IMR-90 (cell line): ENCODE data around the gene CADM4. TPM values are rescaled to one million over a fixed set of nuclear protein-coding genes. Genes with fewer than 3 reads are reported as not detected.

Source experiments
- ATAC-seq: fragments of 200-7000 bp; cut with Tn5 transposase; 2 replicates; pipeline ENCODE4 v1.9.1; 2020; ENCODE audit warnings: low read depth, mild to moderate bottlenecking, moderate library complexity
- BruUV-seq: library from RNA; stranded (reverse); fragments of 400-500 nt; replicated peaks from 2 replicates; lab custom pipeline; 2021; lab: Mats Ljungman, UMichigan
- CTCF ChIA-PET: fragments of 300-600 bp; formaldehyde crosslinking; extraction: SDS; loops from one replicate; lab custom pipeline; 2021; ENCODE audit warnings: antibody characterized with exemption; lab: Yijun Ruan, JAX
- POLR2A ChIA-PET: fragments of 300-600 bp; sonication (Branson Sonifier 250); formaldehyde crosslinking; loops from one replicate; lab custom pipeline; 2022; ENCODE audit warnings: antibody characterized with exemption; ENCODE audit not compliant: unreplicated experiment; lab: Charles Lee
- DNase-seq: peaks from one replicate; pipeline ENCODE4 v3.0.0; 2013
- H2AFZ ChIP-seq: replicated peaks from 2 replicates; pipeline ENCODE3; 2013; ENCODE audit warnings: low read length, mild to moderate bottlenecking; ENCODE audit not compliant: poor library complexity
- H2AK5ac ChIP-seq: 2 replicates; pipeline ENCODE4 v1.6.1; 2013; ENCODE audit warnings: low read depth, low read length, inconsistent platforms
- H2AK9ac ChIP-seq: replicated peaks from 2 replicates; pipeline ENCODE3; 2013; ENCODE audit warnings: mild to moderate bottlenecking, low read depth, low read length, moderate library complexity; ENCODE audit not compliant: poor library complexity
- H2BK120ac ChIP-seq: 2 replicates; pipeline ENCODE4 v1.6.1; 2013; ENCODE audit warnings: low read depth, low read length, inconsistent platforms
- H2BK15ac ChIP-seq: 3 replicates; pipeline ENCODE4 v1.6.1; 2013; ENCODE audit warnings: low read depth, low read length, inconsistent platforms
- H2BK20ac ChIP-seq: 2 replicates; pipeline ENCODE4 v1.6.1; 2013; ENCODE audit warnings: low read depth, mild to moderate bottlenecking, inconsistent platforms, low read length, moderate library complexity
- H2BK5ac ChIP-seq: 2 replicates; pipeline ENCODE4 v1.6.1; 2013; ENCODE audit warnings: mild to moderate bottlenecking, low read depth, low read length, inconsistent platforms; ENCODE audit not compliant: poor library complexity, severe bottlenecking
- H3K14ac ChIP-seq: replicated peaks from 2 replicates; pipeline ENCODE4 v1.6.1; 2013; ENCODE audit warnings: low read depth, low read length, inconsistent platforms
- H3K18ac ChIP-seq: 2 replicates; pipeline ENCODE4 v1.6.1; 2013; ENCODE audit warnings: low read depth, low read length, control low read depth
- H3K23ac ChIP-seq: 2 replicates; pipeline ENCODE4 v1.6.1; 2013; ENCODE audit warnings: low read depth, low read length, inconsistent platforms
- H3K27ac ChIP-seq: 2 replicates; pipeline ENCODE4 v1.5.1; 2013; ENCODE audit warnings: mild to moderate bottlenecking, control low read depth, low read length; ENCODE audit not compliant: insufficient read depth
- H3K27me3 ChIP-seq: 2 replicates; pipeline ENCODE4 v1.6.1; 2013; ENCODE audit warnings: low read length; ENCODE audit not compliant: control insufficient read depth, insufficient read depth
- H3K36me3 ChIP-seq: 2 replicates; pipeline ENCODE4 v1.6.1; 2013; ENCODE audit warnings: low read length, mixed read lengths; ENCODE audit not compliant: control insufficient read depth, insufficient read depth
- H3K4ac ChIP-seq: 2 replicates; pipeline ENCODE4 v1.6.1; 2013; ENCODE audit warnings: low read depth, low read length, inconsistent platforms
- H3K4me1 ChIP-seq: 2 replicates; pipeline ENCODE4 v1.6.1; 2013; ENCODE audit warnings: low read length, mixed read lengths; ENCODE audit not compliant: control insufficient read depth, insufficient read depth
- H3K4me2 ChIP-seq: 2 replicates; pipeline ENCODE4 v1.6.1; 2013; ENCODE audit warnings: low read depth, mild to moderate bottlenecking, control low read depth, low read length, moderate library complexity
- H3K4me3 ChIP-seq: 2 replicates; pipeline ENCODE4 v1.5.1; 2013; ENCODE audit warnings: low read depth, mild to moderate bottlenecking, control low read depth, low read length, moderate library complexity; ENCODE audit not compliant: insufficient read depth
- H3K56ac ChIP-seq: 2 replicates; pipeline ENCODE4 v1.6.1; 2013; ENCODE audit warnings: low read length, inconsistent platforms; ENCODE audit not compliant: insufficient read depth; ENCODE audit errors: extremely low read depth
- H3K79me1 ChIP-seq, 2 experiments: 2 replicates each; pipeline ENCODE4 v1.6.1; 2013; ENCODE audit warnings: low read length in 2 of 2, inconsistent platforms in 1 of 2, low read depth in 1 of 2
- H3K9ac ChIP-seq: 2 replicates; pipeline ENCODE4 v1.6.1; 2013; ENCODE audit warnings: low read depth, low read length, control low read depth
- H3K9me1 ChIP-seq: 2 replicates; pipeline ENCODE4 v1.6.1; 2013; ENCODE audit warnings: low read length, inconsistent platforms; ENCODE audit not compliant: insufficient read depth
- H3K9me3 ChIP-seq: 2 replicates; pipeline ENCODE4 v1.6.1; 2013; ENCODE audit warnings: low read length; ENCODE audit not compliant: control insufficient read depth, insufficient read depth
- H4K20me1 ChIP-seq: 2 replicates; pipeline ENCODE4 v1.6.1; 2013; ENCODE audit warnings: low read length, inconsistent platforms; ENCODE audit not compliant: insufficient read depth
- H4K5ac ChIP-seq: 2 replicates; pipeline ENCODE4 v1.6.1; 2013; ENCODE audit warnings: mild to moderate bottlenecking, low read depth, low read length, control low read depth
- H4K8ac ChIP-seq, 2 experiments: 2 replicates each; pipeline ENCODE4 v1.6.1; 2013; ENCODE audit warnings: low read depth in 2 of 2, low read length in 2 of 2, control low read depth in 1 of 2, inconsistent platforms in 1 of 2
- H4K91ac ChIP-seq: 2 replicates; pipeline ENCODE4 v1.6.1; 2013; ENCODE audit warnings: low read depth, low read length, inconsistent platforms; ENCODE audit not compliant: insufficient read depth
- CEBPB ChIP-seq: IDR thresholded peaks from 2 replicates; pipeline ENCODE4 v1.6.1; 2012; ENCODE audit warnings: low read depth, low read length, improper control_type of control experiment
- MAFK ChIP-seq: IDR thresholded peaks from 2 replicates; pipeline ENCODE4 v1.6.1; 2012; ENCODE audit warnings: low read depth, low read length, improper control_type of control experiment
- MXI1 ChIP-seq: IDR thresholded peaks from 2 replicates; pipeline ENCODE4 v1.6.1; 2012; ENCODE audit warnings: low read depth, mild to moderate bottlenecking, low read length, moderate library complexity, borderline replicate concordance
- POLR2A ChIP-seq: IDR thresholded peaks from 2 replicates; pipeline ENCODE4 v1.6.1; 2012; ENCODE audit warnings: mild to moderate bottlenecking, low read depth, low read length
- RAD21 ChIP-seq: IDR thresholded peaks from 2 replicates; pipeline ENCODE4 v1.6.1; 2012; ENCODE audit warnings: low read length, improper control_type of control experiment
- WGBS, 2 experiments: methylation state at CpG; one replicate each; pipeline versions ENCODE4 v1.1.5 to v1.1.7; 2013; ENCODE audit warnings: missing lambda C conversion rate in 2 of 2; ENCODE audit not compliant: insufficient read length in 1 of 2; ENCODE audit errors: extremely low coverage in 2 of 2; 5-methylcytosine and 5-hydroxymethylcytosine counted together
- dilution Hi-C: fragments of 300-500 bp; cut with HindIII; formaldehyde crosslinking; loops from one replicate; pipeline ENCODE4 v1.14.3; 2018; ENCODE audit warnings: low sequenced_read_pairs; ENCODE audit not compliant: unreplicated experiment
- in situ Hi-C: fragments of 300-500 bp; cut with MboI; formaldehyde crosslinking; loops from 3 replicates; pipeline ENCODE4 v1.14.3; 2019; ENCODE audit warnings: low sequenced_read_pairs, inconsistent platforms, mixed read lengths
- intact Hi-C: fragments of 100-400 bp; cut with micrococcal nuclease; formaldehyde crosslinking; loops from 2 replicates; pipeline ENCODE4 v1.10.0; 2022
- polyA plus RNA-seq, 3 experiments: library from polyadenylated mRNA; depleted of rRNA; stranded (reverse); fragments of >200 nt; gene quantifications; 2 replicates each; pipeline ENCODE4 v1.2.3, GENCODE V29; 2012; ENCODE audit warnings: low replicate concordance in 1 of 3
- total RNA-seq: library from RNA; depleted of rRNA; stranded (reverse); fragments of >200 nt; gene quantifications from 2 replicates; pipeline ENCODE4 v1.2.3, GENCODE V29; 2012
- TF ChIP-seq, protein P1 (sequence below): fragments of 150-350 bp; IDR thresholded peaks from 2 replicates; pipeline ENCODE4 v1.6.1; 2017; ENCODE audit warnings: mild to moderate bottlenecking, antibody characterized with exemption, low read length, low read depth
- TF ChIP-seq, protein P2 (sequence below): conservative IDR thresholded peaks from 2 replicates; pipeline ENCODE4 v1.5.1; 2012; ENCODE audit warnings: mild to moderate bottlenecking, low read depth, low read length, improper control_type of control experiment

Gene CADM4
- total and polyA plus RNA-seq, 2 of the 4 experiments (the other 2 are of a cell fraction) = 2.0 to 4.9 TPM

- intact Hi-C loops = no loop called here
Measured at GRCh38 chr19:43626838-43627237, 12.8 kb downstream of the CADM4 start.

More at GRCh38 chr19:43626838-43627237, 12.8 kb downstream of the CADM4 start:
- no TSS peak for BruUV-seq
- dilution Hi-C loops (no loop called here), in situ Hi-C loops (no loop called here)
- CTCF ChIA-PET = no interaction called here
- H3K4me3 ChIP-seq = no peak overlapping the region
- H3K27ac ChIP-seq = no peak overlapping the region
- H3K9me3 ChIP-seq = no peaks in the 10 kb centered on the region
- H3K18ac ChIP-seq = no peak overlapping the region
- no peaks in the 10 kb centered on the region for H3K79me1 ChIP-seq
- H4K5ac ChIP-seq = no peak overlapping the region
- no peak overlapping the region for H4K8ac ChIP-seq
- H2BK120ac ChIP-seq = no peak overlapping the region
- H3K9ac ChIP-seq = no peak overlapping the region
- POLR2A ChIA-PET = no interaction called here
- no peak for DNase-seq
- no peak overlapping the region for H2AFZ ChIP-seq
- WGBS, 2 experiments = 69% methylated on average over 7 of the region's 17 CpGs; no CpG with 5 or more reads in 1 of the 2 experiments
- H3K4me1 ChIP-seq = no peaks in the 10 kb centered on the region
- H3K4me2 ChIP-seq = no peak overlapping the region
- no peak overlapping the region for H4K91ac ChIP-seq
- no peak overlapping the region for H2BK20ac ChIP-seq
- H3K4ac ChIP-seq = no peak overlapping the region
- no peaks in the 10 kb centered on the region for H3K36me3 ChIP-seq
- no peak overlapping the region for H2BK15ac ChIP-seq
- H3K9me1 ChIP-seq = no peaks in the 10 kb centered on the region
- H2AK9ac ChIP-seq = peak overlapping the region; percentile 23
- H3K27me3 ChIP-seq = 0 out of 2 replicates have a peak, but pooled peaks cover 2% of the 10 kb centered on the region
- H3K56ac ChIP-seq = no peak overlapping the region
- H2AK5ac ChIP-seq = no peak overlapping the region
- no peak overlapping the region for H3K14ac ChIP-seq
- H2BK5ac ChIP-seq = no peak overlapping the region
- H3K23ac ChIP-seq = no peak overlapping the region
- H4K20me1 ChIP-seq = no peaks in the 10 kb centered on the region
- ATAC-seq = no peak
- TF ChIP-seq POLR2A (no peak), RAD21 (no peak), MXI1 (no peak), CEBPB (no peak), MAFK (no peak)
- TF ChIP-seq, protein P1, sequence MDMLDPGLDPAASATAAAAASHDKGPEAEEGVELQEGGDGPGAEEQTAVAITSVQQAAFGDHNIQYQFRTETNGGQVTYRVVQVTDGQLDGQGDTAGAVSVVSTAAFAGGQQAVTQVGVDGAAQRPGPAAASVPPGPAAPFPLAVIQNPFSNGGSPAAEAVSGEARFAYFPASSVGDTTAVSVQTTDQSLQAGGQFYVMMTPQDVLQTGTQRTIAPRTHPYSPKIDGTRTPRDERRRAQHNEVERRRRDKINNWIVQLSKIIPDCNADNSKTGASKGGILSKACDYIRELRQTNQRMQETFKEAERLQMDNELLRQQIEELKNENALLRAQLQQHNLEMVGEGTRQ = no peak
- TF ChIP-seq, protein P2, sequence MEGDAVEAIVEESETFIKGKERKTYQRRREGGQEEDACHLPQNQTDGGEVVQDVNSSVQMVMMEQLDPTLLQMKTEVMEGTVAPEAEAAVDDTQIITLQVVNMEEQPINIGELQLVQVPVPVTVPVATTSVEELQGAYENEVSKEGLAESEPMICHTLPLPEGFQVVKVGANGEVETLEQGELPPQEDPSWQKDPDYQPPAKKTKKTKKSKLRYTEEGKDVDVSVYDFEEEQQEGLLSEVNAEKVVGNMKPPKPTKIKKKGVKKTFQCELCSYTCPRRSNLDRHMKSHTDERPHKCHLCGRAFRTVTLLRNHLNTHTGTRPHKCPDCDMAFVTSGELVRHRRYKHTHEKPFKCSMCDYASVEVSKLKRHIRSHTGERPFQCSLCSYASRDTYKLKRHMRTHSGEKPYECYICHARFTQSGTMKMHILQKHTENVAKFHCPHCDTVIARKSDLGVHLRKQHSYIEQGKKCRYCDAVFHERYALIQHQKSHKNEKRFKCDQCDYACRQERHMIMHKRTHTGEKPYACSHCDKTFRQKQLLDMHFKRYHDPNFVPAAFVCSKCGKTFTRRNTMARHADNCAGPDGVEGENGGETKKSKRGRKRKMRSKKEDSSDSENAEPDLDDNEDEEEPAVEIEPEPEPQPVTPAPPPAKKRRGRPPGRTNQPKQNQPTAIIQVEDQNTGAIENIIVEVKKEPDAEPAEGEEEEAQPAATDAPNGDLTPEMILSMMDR = no peak
